ENCODE results near the gene NPR3. TPM values are rescaled to one million over a fixed set of nuclear protein-coding genes. Genes with fewer than 3 reads are reported as not detected.

Gene NPR3
- total RNA-seq, 4 donors from 2014 or later = 6.1 to 10.1 (median 8.1) TPM

- H3K36me3 ChIP-seq = no peaks in the 10 kb centered on the region
- no peak overlapping the region for H3K4me3 ChIP-seq
- no peak for DNase-seq (ENCODE audit: low spot score in 2 of 2)
- H3K9me3 ChIP-seq = no peaks in the 10 kb centered on the region
- no peak overlapping the region for H3K27ac ChIP-seq
- peaks cover 42% of the 10 kb centered on the region for H3K4me1 ChIP-seq
- WGBS = 40% methylated on average over 4 of the region's 4 CpGs
- TF ChIP-seq CTCF (IDR thresholded peaks at IDR 0.05) (no peak), POLR2AphosphoS5 (IDR thresholded peaks at IDR 0.05) (no peak), POLR2A (IDR thresholded peaks at IDR 0.05) (no peak), EP300 (IDR thresholded peaks at IDR 0.05) (no peak)
- H3K27me3 ChIP-seq = peaks cover 32% of the 10 kb centered on the region
These were observed 3.7 kb downstream of the NPR3 start for GRCh38 chr5:32714836-32715235.

- no peaks in the 10 kb centered on the region for H3K36me3 ChIP-seq
- H3K9me3 ChIP-seq = no peaks in the 10 kb centered on the region
- 95% methylated on average over 2 of the region's 2 CpGs for WGBS
- H3K4me3 ChIP-seq = no peak overlapping the region
- no peak for TF ChIP-seq POLR2A (IDR thresholded peaks at IDR 0.05)
- no peak for TF ChIP-seq POLR2AphosphoS5 (IDR thresholded peaks at IDR 0.05)
- no peaks in the 10 kb centered on the region for H3K4me1 ChIP-seq
- H3K27me3 ChIP-seq = no peaks in the 10 kb centered on the region
- no peak overlapping the region for H3K27ac ChIP-seq
- DNase-seq (ENCODE audit: low spot score in 2 of 2) = no peak
These were observed 9.2 kb downstream of the NPR3 start for GRCh38 chr5:32720300-32720699.

GRCh38 chr5:32721626-32722025, 10.5 kb downstream of the NPR3 start:
- no peak overlapping the region for H3K4me3 ChIP-seq
- no peak for DNase-seq (ENCODE audit: low spot score in 2 of 2)
- H3K4me1 ChIP-seq = no peaks in the 10 kb centered on the region
- no peaks in the 10 kb centered on the region for H3K9me3 ChIP-seq
- TF ChIP-seq CTCF (IDR thresholded peaks at IDR 0.05) (no peak), POLR2AphosphoS5 (IDR thresholded peaks at IDR 0.05) (no peak), EP300 (IDR thresholded peaks at IDR 0.05) (no peak), POLR2A (IDR thresholded peaks at IDR 0.05) (no peak)
- H3K27ac ChIP-seq = no peak overlapping the region
- H3K27me3 ChIP-seq = no peaks in the 10 kb centered on the region
- no peaks in the 10 kb centered on the region for H3K36me3 ChIP-seq

- no peak overlapping the region for H3K27ac ChIP-seq
- no peak overlapping the region for H3K4me3 ChIP-seq
- no peaks in the 10 kb centered on the region for H3K36me3 ChIP-seq
- H3K27me3 ChIP-seq = no peaks in the 10 kb centered on the region
- WGBS = 96% methylated on average over 7 of the region's 7 CpGs
- no peak for TF ChIP-seq POLR2A (IDR thresholded peaks at IDR 0.05)
- TF ChIP-seq POLR2AphosphoS5 (IDR thresholded peaks at IDR 0.05) = no peak
- TF ChIP-seq CTCF (IDR thresholded peaks at IDR 0.05) = no peak
- no peak for TF ChIP-seq EP300 (IDR thresholded peaks at IDR 0.05)
- no peaks in the 10 kb centered on the region for H3K9me3 ChIP-seq
- DNase-seq (ENCODE audit: low spot score in 2 of 2) = no peak
- H3K4me1 ChIP-seq = no peaks in the 10 kb centered on the region
These were observed 11.8 kb downstream of the NPR3 start for GRCh38 chr5:32722957-32723356.

GRCh38 chr5:32724526-32724925, 13.4 kb downstream of the NPR3 start:
- Histone ChIP-seq H3K27ac (no peak overlapping the region), H3K9me3 (no peaks in the 10 kb centered on the region), H3K4me1 (no peaks in the 10 kb centered on the region), H3K4me3 (no peak overlapping the region), H3K27me3 (no peaks in the 10 kb centered on the region), H3K36me3 (no peaks in the 10 kb centered on the region)
- TF ChIP-seq CTCF (IDR thresholded peaks at IDR 0.05) (no peak), EP300 (IDR thresholded peaks at IDR 0.05) (no peak), POLR2AphosphoS5 (IDR thresholded peaks at IDR 0.05) (no peak), POLR2A (IDR thresholded peaks at IDR 0.05) (no peak)
- WGBS = 100% methylated on average over 7 of the region's 7 CpGs
- no peak for DNase-seq (ENCODE audit: low spot score in 2 of 2)

GRCh38 chr5:32726086-32726557, 15.0 kb downstream of the NPR3 start:
- no peak for TF ChIP-seq POLR2A (IDR thresholded peaks at IDR 0.05)
- TF ChIP-seq POLR2AphosphoS5 (IDR thresholded peaks at IDR 0.05) = no peak
- no peak for TF ChIP-seq CTCF (IDR thresholded peaks at IDR 0.05)
- TF ChIP-seq EP300 (IDR thresholded peaks at IDR 0.05) = no peak
- Histone ChIP-seq H3K27ac (no peak overlapping the region), H3K27me3 (no peaks in the 10 kb centered on the region), H3K4me1 (no peaks in the 10 kb centered on the region), H3K9me3 (no peaks in the 10 kb centered on the region), H3K36me3 (no peaks in the 10 kb centered on the region), H3K4me3 (no peak overlapping the region)
- WGBS = 60% methylated on average over 3 of the region's 3 CpGs
- no peak for DNase-seq (ENCODE audit: low spot score in 2 of 2)

Data from suprapubic skin (tissue), 4 donors.